ENCODE results near the gene ATXN1.

The ATXN1 gene

DNA sequence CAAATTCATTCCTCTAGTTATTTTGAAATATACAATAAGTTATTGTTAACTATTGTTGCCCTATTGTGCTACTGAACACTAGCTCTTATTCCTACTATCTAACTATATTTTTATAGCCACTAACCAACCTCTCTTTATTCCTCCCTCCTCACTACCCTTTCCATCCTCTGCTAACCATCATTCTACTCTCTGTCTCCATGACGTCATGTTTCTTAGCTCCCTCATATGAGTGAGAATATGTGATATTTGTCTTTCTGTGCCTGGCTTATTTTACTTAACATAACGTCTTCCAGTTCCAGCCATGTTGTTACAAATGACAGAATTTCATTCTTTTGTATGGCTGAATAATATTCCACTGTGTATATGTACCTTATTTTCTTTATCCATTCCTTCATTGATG, 95.3 kb downstream of the ATXN1 start:
- TF ChIP-seq, protein P1, sequence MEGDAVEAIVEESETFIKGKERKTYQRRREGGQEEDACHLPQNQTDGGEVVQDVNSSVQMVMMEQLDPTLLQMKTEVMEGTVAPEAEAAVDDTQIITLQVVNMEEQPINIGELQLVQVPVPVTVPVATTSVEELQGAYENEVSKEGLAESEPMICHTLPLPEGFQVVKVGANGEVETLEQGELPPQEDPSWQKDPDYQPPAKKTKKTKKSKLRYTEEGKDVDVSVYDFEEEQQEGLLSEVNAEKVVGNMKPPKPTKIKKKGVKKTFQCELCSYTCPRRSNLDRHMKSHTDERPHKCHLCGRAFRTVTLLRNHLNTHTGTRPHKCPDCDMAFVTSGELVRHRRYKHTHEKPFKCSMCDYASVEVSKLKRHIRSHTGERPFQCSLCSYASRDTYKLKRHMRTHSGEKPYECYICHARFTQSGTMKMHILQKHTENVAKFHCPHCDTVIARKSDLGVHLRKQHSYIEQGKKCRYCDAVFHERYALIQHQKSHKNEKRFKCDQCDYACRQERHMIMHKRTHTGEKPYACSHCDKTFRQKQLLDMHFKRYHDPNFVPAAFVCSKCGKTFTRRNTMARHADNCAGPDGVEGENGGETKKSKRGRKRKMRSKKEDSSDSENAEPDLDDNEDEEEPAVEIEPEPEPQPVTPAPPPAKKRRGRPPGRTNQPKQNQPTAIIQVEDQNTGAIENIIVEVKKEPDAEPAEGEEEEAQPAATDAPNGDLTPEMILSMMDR (IDR thresholded peaks at IDR 0.05; ENCODE audit: low read depth, low read length, missing control alignments), result no peak
- no peak for DNase-seq (ENCODE audit: low read depth)
- H3K4me3 ChIP-seq (ENCODE audit: low read depth, low read length), result no peak overlapping the region

DNA sequence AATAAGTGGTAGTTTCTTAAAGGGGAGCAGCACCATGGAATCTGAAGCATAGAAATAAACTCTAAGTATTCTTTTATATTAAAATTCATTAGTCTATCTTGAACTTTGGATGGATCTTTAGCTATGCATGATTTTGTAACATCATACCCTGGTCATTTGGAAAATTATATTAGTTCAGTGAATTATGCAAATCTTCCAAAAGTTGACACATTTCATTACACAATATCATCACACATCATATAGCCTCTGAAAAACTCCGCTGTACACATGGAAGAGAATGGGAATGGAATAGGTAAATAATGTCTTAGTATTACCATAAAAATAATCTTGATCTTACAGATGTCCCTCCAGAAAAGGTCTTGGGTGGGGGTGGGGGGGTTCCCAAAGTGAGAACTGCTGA, 96.1 kb downstream of the ATXN1 start:
- DNase-seq (ENCODE audit: low read depth), result no peak
- TF ChIP-seq, protein P1 (IDR thresholded peaks at IDR 0.05; ENCODE audit: low read depth, low read length, missing control alignments), result no peak
- H3K4me3 ChIP-seq (ENCODE audit: low read depth, low read length), result no peak overlapping the region

DNA sequence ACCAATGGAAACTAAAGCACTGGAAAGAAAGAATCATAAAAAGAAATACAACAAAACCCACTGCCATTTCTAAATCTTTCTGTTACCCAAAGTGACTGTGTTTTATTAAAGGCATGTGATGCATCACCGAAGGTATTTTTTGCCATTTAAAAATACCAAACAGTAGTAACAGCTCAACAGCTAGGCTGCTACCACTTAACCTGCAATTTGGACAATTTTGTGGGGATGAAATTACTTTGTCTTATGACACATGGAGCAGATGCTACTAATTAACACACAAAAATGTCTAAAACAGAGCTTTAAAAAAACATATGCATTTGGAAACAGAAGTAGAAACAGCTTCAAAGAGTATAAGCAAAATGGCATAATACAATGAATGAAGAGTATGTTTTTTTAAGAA, 97.4 kb downstream of the ATXN1 start:
- TF ChIP-seq, protein P1 (IDR thresholded peaks at IDR 0.05; ENCODE audit: low read depth, low read length, missing control alignments), result no peak
- no peak overlapping the region for H3K4me3 ChIP-seq (ENCODE audit: low read depth, low read length)
- DNase-seq (ENCODE audit: low read depth), result no peak

DNA sequence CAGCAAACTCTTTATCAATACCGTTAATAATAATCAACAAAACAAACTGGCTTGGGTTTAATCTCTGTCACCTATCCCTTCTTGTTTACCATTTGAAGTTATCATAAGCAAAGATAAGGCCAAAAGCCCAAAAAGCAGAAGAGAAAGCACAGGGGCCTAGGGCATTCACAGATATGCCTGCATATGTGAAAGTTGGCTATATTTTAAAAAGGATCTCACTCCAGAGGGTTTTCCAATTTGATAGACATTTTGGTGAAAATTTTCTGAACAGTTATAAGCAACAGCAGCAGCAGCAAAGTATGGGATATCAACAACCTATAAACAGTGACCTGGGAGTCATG, 101.1 kb downstream of the ATXN1 start:
- no peak overlapping the region for H3K4me3 ChIP-seq (ENCODE audit: low read depth, low read length)
- no peak for DNase-seq (ENCODE audit: low read depth)
- TF ChIP-seq, protein P1 (IDR thresholded peaks at IDR 0.05; ENCODE audit: low read depth, low read length, missing control alignments), result no peak

DNA sequence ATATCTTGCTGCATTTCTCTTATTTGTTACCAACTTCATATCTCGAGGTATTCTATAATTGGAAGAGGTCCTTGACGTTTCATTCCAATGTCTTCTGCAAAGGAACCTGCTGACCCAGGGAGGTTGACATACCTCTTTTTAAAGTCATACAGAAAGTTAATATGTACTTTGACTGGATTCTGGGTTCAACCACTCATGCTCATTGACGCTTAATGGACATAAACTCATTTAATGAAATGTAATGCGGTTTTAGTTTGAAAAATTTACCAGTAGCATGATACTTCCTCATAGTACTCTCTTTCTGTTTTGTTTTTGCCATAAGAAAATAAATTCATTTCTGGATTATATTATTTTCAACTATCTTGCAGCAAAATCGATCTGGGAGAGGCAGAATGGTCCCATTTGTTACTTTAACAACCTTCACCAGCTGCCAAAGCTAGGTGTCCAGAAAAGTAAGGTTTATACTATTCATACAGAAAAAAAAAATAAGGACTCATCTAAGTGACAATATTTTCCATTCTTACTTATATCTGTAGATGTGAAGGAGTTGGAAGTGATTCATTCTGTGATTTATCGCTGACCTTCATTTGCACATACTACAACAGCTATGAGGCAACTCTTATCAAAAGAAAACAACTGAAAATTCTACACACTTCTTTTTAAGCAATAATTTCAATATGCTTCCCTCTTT, 101.6 kb downstream of the ATXN1 start:
- no peak overlapping the region for H3K4me3 ChIP-seq (ENCODE audit: low read depth, low read length)
- TF ChIP-seq, protein P1 (IDR thresholded peaks at IDR 0.05; ENCODE audit: low read depth, low read length, missing control alignments), result no peak
- DNase-seq (ENCODE audit: low read depth), result no peak

DNA sequence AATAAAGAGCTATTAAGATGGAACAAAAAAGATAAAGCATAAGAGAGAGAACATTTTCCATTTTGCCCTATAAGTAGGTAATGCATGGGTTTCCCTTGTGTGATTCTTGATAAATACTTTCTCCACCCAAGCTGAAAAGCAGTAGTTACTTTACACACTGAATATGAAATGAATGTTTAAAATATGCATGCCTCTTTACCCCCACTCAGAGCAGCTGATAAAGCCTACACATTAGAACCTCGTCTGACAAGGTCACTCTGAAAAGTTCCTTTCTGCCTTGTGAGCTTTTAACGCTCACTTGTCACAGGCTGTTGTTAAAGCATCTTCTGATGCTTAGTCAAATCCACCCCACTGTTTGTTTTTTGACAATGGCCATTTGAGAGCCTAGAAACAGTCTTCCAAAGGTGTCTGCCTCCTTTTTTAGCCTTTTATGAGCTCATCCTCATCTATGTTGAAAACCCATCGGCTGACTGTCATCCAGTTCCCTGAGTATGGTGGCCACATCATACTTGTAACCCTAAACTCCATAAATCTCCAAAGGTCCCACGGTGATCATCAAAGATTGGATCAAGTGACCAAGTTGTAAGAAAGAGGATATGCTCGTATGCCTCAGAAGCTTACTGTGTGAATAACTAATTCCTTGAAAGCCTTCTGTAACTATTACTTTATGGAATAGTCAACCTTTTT, 102.8 kb downstream of the ATXN1 start:
- TF ChIP-seq, protein P1 (IDR thresholded peaks at IDR 0.05; ENCODE audit: low read depth, low read length, missing control alignments), result no peak
- no peak for DNase-seq (ENCODE audit: low read depth)
- no peak overlapping the region for H3K4me3 ChIP-seq (ENCODE audit: low read depth, low read length)

DNA sequence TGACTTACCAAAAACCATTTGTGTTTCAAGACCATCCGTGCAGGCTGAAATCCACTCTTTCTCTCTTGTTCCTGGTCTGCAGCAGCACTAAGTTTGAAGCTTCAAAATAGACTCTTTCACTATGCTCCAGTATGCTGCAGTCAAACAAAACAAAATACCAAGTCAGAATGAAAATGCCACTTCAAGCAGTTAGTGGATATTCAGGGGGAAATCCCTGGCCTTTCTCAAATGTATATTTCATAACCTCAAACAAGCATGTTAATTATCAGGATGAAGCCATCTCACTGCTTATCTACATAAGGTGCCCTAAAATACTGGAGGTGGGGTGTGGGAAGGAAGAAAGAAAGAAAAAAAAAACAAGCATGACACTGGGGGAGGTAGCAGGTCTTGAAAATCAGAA, 103.5 kb downstream of the ATXN1 start:
- no peak overlapping the region for H3K4me3 ChIP-seq (ENCODE audit: low read depth, low read length)
- TF ChIP-seq, protein P1 (IDR thresholded peaks at IDR 0.05; ENCODE audit: low read depth, low read length, missing control alignments), result no peak
- no peak for DNase-seq (ENCODE audit: low read depth)
